GM21737 (cell line): ENCODE results near the gene TXNDC11.

Experiments
- ATAC-seq: cut with Tn5 transposase; IDR thresholded peaks from one replicate; pipeline ENCODE4 v1.9.1; 2021; ENCODE audit warnings: mild to moderate bottlenecking, moderate library complexity; ENCODE audit not compliant: unreplicated experiment

TXNDC11 gene

GRCh38 chr16:11676799-11677198 lies 65.9 kb downstream of the TXNDC11 start:
- no peak for ATAC-seq

GRCh38 chr16:11675561-11676511 lies 66.8 kb downstream of the TXNDC11 start:
- no peak for ATAC-seq

GRCh38 chr16:11674818-11675560 lies 67.7 kb downstream of the TXNDC11 start:
- no peak for ATAC-seq

GRCh38 chr16:11674001-11674817 lies 68.4 kb downstream of the TXNDC11 start:
- no peak for ATAC-seq

- ATAC-seq: no peak
Observed at GRCh38 chr16:11673091-11674000, 69.3 kb downstream of the TXNDC11 start.

GRCh38 chr16:11672206-11673090 lies 70.2 kb downstream of the TXNDC11 start:
- no peak for ATAC-seq

- no peak for ATAC-seq
Observed at GRCh38 chr16:11671676-11672075, 71.0 kb downstream of the TXNDC11 start.

GRCh38 chr16:11671271-11671670 lies 71.4 kb downstream of the TXNDC11 start:
- no peak for ATAC-seq

GRCh38 chr16:11670171-11671131 lies 72.2 kb downstream of the TXNDC11 start:
- ATAC-seq: no peak

GRCh38 chr16:11669380-11670146 lies 73.1 kb downstream of the TXNDC11 start:
- no peak for ATAC-seq

- no peak for ATAC-seq
Observed at GRCh38 chr16:11668623-11669379, 73.9 kb downstream of the TXNDC11 start.

- peak; percentile 62 for ATAC-seq
Observed at GRCh38 chr16:11667824-11668622, 74.6 kb downstream of the TXNDC11 start, which contains the start of gene SNN. Gene SNN (plus strand): TSS chr16:11668455. CDS start chr16:11676060, 7,605 bp downstream.

- no peak for ATAC-seq
Observed at GRCh38 chr16:11667221-11667823, 75.3 kb downstream of the TXNDC11 start.

- no peak for ATAC-seq
Observed at GRCh38 chr16:11666103-11667055, 76.3 kb downstream of the TXNDC11 start.
